Effector memory CD4-positive, alpha-beta T cell (primary cell): ENCODE data around the gene CEP70.
"Not testable (repeated sequence)": the region's sequence is repeated elsewhere in the genome, so short reads cannot be mapped to it uniquely, and the experiment has no call there.

Experiments used
- DNase-seq, 3 donors: peaks; one replicate each; pipeline ENCODE4 v3.0.0-alpha.2; 2020
- H3K27ac ChIP-seq: 2 replicates; pipeline ENCODE4 v1.7.0; 2013; ENCODE audit warnings: mild to moderate bottlenecking, low read length, moderate library complexity; ENCODE audit not compliant: insufficient read depth, poor library complexity, severe bottlenecking
- H3K27me3 ChIP-seq: replicated peaks from 2 replicates; pipeline ENCODE4 v1.7.0; 2013; ENCODE audit warnings: mild to moderate bottlenecking, low read length; ENCODE audit not compliant: insufficient read depth, control insufficient read depth, poor library complexity, severe bottlenecking
- H3K36me3 ChIP-seq: 2 replicates; pipeline ENCODE4 v1.7.0; 2013; ENCODE audit warnings: mild to moderate bottlenecking, low read length, moderate library complexity; ENCODE audit not compliant: control insufficient read depth, insufficient read depth
- H3K4me1 ChIP-seq: 2 replicates; pipeline ENCODE4 v1.7.0; 2013; ENCODE audit warnings: low read length, mild to moderate bottlenecking; ENCODE audit not compliant: control insufficient read depth, insufficient read depth, poor library complexity, severe bottlenecking
- H3K4me3 ChIP-seq: 2 replicates; pipeline ENCODE4 v1.7.0; 2013; ENCODE audit warnings: low read length, low read depth, mild to moderate bottlenecking; ENCODE audit not compliant: insufficient read depth, poor library complexity, severe bottlenecking
- H3K9me3 ChIP-seq: 2 replicates; pipeline ENCODE4 v1.7.0; 2013; ENCODE audit warnings: mild to moderate bottlenecking, low read length, moderate library complexity; ENCODE audit not compliant: control insufficient read depth

Gene CEP70

DNA sequence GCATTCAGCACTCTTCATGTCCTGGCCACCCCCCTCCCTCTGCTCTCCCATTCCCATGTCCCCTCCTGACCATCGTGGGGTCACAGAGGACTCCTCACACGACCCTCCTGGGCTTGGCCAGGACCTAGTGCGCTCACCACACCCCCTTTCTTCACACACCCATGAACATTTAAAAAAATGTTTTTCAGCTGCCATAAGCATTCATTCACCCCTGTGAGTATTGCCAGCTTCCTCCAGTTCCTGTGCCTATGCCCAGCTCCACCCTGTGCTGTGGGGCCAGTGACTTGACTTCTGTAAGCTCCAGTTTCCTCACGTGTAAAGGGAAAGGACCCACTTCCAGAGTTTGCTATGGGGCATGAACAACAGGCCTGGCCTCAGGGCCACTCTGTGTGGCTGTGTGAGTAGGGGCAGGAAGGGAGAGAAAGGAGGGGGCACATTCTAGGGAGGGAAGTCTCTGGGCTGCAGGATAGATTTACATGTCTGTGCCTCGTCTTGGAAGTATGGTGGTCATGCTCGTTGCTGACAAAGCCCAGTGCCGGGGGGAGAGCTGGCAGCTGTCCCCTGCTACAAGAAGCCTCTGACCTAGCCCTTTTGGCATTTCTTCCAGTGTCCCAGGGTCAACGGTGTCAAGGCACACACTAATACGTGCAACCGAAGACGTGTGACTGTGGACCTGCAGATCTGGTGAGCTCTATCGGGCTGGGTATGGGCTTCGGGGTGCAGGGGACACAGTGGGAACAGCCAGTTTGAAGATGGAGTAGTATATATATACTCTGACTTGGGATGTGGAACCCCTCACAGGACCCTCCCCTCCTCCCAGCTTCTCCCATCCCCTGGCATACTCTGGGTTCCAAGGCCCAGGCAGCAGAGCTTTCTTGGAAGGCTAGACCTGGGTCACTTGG, 136.8 kb downstream of the CEP70 start:
- no peak overlapping the region for H3K27ac ChIP-seq
- no peaks in the 10 kb centered on the region for H3K36me3 ChIP-seq
- peaks cover 4% of the 10 kb centered on the region for H3K4me1 ChIP-seq
- no peaks in the 10 kb centered on the region for H3K9me3 ChIP-seq
- no peak overlapping the region for H3K4me3 ChIP-seq
- no peaks in the 10 kb centered on the region for H3K27me3 ChIP-seq
- no peak for DNase-seq

DNA sequence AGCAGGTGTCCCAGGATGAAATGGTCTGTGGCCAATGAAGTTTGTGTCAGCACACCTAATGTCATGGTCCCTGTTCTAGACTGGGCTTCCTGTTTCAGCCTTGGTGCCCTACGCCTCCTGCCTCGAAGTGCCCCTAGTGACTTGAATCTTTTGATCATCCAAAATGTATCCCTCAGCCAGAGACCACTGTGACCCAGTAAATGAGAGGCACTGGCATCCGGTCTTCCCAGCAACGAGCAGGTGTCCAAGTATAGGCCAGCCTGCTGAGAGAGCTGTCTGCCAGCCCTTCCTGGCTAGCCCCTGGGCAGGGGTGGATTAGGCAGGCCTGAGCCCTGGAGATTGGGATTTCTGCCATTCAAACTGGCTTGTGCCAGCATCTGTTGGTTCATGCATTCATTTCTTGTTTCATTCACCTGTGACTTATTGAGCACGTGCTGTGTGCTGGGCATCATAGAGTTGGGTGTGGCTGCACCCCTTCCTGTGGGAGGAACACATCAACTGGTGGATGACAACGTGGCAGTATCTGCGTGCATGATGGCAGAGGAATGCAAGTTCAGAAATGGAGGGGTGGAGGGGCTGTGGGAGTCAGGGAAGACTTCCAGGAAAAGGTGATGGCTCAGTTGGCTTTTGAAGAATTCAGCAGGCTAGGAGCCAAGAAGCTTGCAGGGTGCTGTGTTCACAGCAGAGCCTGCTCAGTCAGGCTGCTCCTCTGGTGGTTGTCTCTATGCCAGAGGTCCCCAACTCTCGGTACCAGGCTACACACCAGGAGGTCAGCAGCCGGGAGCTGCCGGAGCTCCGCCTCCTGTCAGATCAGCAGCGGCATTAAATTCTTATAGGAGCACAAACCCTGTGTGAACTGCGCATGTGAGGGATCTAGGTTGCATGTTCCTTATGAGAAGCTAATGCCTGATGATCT, 138.0 kb downstream of the CEP70 start:
- no peak overlapping the region for H3K27ac ChIP-seq
- no peaks in the 10 kb centered on the region for H3K36me3 ChIP-seq
- no peaks in the 10 kb centered on the region for H3K9me3 ChIP-seq
- H3K4me3 ChIP-seq, result no peak overlapping the region
- H3K4me1 ChIP-seq, result peaks cover 4% of the 10 kb centered on the region
- DNase-seq, result no peak
- H3K27me3 ChIP-seq, result no peaks in the 10 kb centered on the region

DNA sequence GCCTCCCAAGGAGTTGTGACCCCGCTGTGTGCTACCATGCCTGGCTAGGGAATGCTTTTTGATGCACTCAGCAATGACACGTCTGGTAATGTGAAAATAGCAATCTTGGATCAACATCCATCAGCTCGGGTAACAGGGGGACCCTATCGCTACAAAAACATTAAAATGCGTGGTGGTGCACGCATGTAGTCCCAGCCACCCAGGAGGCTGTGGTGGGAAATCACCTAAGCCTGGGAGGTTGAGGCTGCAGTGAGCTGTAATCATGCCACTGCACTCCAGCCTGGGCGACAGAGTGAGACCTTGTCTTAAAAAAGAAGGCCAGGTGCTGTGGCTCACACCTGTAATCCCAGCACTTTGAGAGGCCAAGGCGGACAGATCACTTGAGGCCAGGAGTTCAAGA, 140.1 kb downstream of the CEP70 start:
- H3K9me3 ChIP-seq, H3K36me3 ChIP-seq, DNase-seq, H3K4me1 ChIP-seq, H3K27me3 ChIP-seq, H3K4me3 ChIP-seq, H3K27ac ChIP-seq: not testable (repeated sequence)

DNA sequence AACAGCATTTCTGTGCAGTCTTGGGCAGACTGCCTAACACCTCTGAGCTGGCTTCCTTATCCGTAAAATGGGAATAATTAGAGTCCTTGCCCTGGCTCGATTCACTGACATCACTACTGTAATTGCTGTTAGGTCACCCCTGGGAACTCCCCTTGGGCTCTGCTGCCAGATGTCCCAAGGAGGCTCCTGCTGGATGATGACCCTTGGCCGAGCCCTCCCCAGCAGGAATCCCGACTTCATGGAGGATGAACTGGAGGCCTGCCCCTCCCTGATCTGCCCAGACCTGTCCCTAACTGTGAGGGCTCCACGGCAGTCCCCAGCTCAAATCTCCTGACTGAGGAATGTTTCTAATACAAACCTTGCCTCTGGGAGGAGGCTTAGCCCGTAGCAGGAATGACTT, 141.6 kb downstream of the CEP70 start:
- no peaks in the 10 kb centered on the region for H3K9me3 ChIP-seq

DNA sequence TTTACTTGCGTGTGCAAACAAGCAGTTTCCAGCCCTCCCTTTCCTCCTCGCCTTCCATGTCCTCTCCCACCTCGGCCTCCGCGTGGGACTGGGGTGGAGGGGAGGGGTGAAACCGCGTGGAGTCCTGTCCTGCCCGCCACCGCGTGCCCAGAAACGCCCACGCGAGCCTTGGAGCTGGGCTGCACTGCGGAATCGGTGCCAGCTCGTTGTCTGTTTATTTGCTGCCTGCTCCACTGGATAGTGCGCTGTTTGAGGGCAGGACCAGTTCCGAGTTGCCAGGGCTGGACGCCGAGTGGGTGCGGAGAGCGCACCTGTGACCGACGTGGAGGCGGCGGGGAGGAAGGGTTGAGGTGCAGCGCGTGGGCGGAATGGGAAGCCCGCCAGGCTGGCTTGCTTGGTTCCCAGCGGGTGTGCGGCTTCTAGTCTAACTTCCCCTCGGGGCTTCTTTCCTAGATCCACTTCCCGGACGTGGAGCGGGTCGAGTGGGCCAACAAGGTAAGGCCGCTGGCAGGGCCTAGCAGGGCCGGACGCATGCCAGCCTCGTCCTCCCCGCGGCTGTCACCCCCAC, 142.4 kb downstream of the CEP70 start:
- Histone ChIP-seq H3K36me3 (no peaks in the 10 kb centered on the region), H3K9me3 (no peaks in the 10 kb centered on the region), H3K27ac (no peak overlapping the region), H3K27me3 (no peaks in the 10 kb centered on the region), H3K4me3 (no peak overlapping the region), H3K4me1 (peaks cover 4% of the 10 kb centered on the region)
- DNase-seq, result no peak

More for the DNA sequence above, 141.6 kb downstream of the CEP70 start:
- no peak overlapping the region for H3K27ac ChIP-seq
- no peak overlapping the region for H3K4me3 ChIP-seq
- H3K36me3 ChIP-seq, result no peaks in the 10 kb centered on the region
- no peak for DNase-seq
- H3K27me3 ChIP-seq, result no peaks in the 10 kb centered on the region
- peaks cover 4% of the 10 kb centered on the region for H3K4me1 ChIP-seq

DNA sequence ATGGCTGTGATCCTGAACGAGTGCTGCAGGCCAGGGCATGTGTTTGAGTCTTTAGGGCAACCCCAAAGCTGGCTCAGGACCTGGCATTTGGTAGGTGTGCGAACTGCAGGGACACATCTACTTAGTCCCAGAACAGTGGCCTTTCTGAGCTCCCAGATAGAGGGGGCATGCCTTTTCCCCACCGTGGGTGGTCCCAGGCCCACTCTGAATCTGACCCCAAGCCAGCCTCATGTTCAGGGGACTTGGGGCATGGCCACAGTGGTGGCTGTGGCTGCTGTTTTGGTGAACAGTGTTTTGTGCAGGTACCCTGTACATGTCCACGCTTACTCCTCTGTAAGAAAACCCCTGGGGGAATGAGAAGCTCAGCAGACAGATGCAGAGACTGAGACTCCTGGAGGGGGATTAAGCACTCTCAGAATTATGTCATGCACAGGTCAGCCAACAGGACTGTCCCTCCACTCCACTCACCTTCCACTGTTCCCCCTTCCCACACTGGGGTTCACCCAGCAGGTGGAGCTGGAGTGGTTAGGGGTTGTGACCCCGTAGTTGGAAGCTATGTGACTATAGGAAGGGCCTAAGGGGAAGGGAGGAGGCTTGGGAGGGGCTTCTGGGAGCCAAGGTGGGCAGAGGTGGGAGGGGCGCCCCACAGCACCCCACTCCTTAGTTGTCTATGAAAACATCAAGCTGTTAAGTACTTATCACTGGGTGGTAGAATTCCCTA, 143.2 kb downstream of the CEP70 start:
- H3K36me3 ChIP-seq, result no peaks in the 10 kb centered on the region
- H3K27ac ChIP-seq, result no peak overlapping the region
- no peaks in the 10 kb centered on the region for H3K27me3 ChIP-seq
- no peak for DNase-seq
- no peaks in the 10 kb centered on the region for H3K4me1 ChIP-seq
- no peaks in the 10 kb centered on the region for H3K9me3 ChIP-seq
- H3K4me3 ChIP-seq, result no peak overlapping the region

DNA sequence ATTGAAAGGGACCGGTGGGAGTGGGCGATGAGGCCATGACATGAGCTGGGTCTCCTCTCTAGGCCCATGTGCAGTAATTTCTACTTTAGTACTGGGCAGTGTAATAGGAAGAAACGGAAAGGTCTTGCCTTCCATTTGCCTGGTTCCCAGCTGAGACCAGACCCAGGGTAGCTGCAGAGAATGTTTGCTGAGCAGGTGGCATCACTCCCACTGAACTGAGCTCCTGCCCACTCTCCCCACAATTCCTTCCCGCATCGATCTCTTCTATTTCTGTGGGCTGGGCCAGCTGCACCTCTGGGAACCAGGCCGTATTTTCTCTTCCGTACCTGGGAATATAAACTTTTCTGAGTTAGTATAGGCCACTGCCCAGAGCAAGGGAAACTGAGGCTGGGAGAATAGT, 143.9 kb downstream of the CEP70 start:
- Histone ChIP-seq H3K4me1 (no peaks in the 10 kb centered on the region), H3K27me3 (no peaks in the 10 kb centered on the region), H3K4me3 (no peak overlapping the region), H3K36me3 (no peaks in the 10 kb centered on the region), H3K9me3 (no peaks in the 10 kb centered on the region), H3K27ac (no peak overlapping the region)
- no peak for DNase-seq

DNA sequence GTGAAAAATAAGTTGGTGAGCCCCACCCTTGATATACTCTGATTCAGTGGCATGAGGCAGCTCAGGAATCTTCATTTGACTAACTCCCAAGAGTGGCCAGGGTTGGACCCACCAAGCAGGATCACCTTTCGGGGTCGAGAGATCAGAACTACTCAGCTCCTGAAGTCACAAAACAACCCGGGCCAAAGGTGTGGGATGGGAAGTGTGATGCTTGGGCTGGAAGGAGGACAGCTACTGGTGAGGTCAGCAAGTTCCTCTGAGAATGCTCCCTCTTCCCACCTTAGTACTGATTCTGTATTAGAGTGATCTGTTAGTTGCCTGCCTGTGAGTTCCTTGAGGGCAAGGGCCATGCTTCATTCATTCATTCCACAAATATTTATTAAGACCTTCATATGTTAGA, 144.6 kb downstream of the CEP70 start:
- Histone ChIP-seq H3K9me3 (no peaks in the 10 kb centered on the region), H3K4me1 (no peaks in the 10 kb centered on the region), H3K27me3 (no peaks in the 10 kb centered on the region), H3K27ac (no peak overlapping the region), H3K36me3 (no peaks in the 10 kb centered on the region), H3K4me3 (no peak overlapping the region)
- DNase-seq, result no peak

DNA sequence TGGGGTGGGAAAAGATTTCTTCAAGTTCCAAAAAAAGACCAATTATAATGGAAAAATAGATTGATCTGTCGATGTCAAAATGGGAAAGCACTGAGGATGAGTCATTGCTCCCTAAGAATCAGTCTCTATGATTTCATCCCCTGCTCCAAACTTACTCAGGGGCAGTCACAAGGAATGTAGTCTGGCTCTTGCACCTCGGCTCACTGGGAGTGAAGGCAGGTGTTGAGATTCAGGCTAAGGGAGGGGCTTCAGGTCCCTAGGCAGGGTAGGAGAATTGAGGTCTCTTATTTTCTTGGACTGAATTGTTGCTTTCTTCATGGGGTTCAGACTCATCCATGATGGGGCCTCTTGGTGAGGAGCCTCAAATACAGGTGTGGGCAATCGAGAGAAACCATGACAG, 145.4 kb downstream of the CEP70 start:
- no peaks in the 10 kb centered on the region for H3K36me3 ChIP-seq

More for the DNA sequence above, 145.4 kb downstream of the CEP70 start:
- H3K9me3 ChIP-seq, result no peaks in the 10 kb centered on the region
- no peaks in the 10 kb centered on the region for H3K4me1 ChIP-seq
- H3K27me3 ChIP-seq, result no peaks in the 10 kb centered on the region
- DNase-seq, result no peak
- H3K4me3 ChIP-seq, result no peak overlapping the region
- no peak overlapping the region for H3K27ac ChIP-seq
